GM12865 (cell line): ENCODE data around the gene YWHAE.
"Not testable (repeated sequence)": the region's sequence is repeated elsewhere in the genome, so short reads cannot be mapped to it uniquely, and the experiment has no call there.

Source experiments
- DNase-seq: peaks from one replicate; pipeline ENCODE4 v3.0.0; 2010; ENCODE audit warnings: low read depth
- H3K4me3 ChIP-seq: 2 replicates; pipeline ENCODE4 v1.5.1; 2011; ENCODE audit warnings: mild to moderate bottlenecking, low read depth, low read length, control low read depth
- TF ChIP-seq, protein P1 (sequence below): IDR thresholded peaks from 2 replicates; pipeline ENCODE4 v1.5.1; 2011; ENCODE audit warnings: low read length, control low read depth, low read depth, inconsistent platforms; ENCODE audit not compliant: insufficient read depth; ENCODE audit errors: missing control alignments

YWHAE gene

DNA sequence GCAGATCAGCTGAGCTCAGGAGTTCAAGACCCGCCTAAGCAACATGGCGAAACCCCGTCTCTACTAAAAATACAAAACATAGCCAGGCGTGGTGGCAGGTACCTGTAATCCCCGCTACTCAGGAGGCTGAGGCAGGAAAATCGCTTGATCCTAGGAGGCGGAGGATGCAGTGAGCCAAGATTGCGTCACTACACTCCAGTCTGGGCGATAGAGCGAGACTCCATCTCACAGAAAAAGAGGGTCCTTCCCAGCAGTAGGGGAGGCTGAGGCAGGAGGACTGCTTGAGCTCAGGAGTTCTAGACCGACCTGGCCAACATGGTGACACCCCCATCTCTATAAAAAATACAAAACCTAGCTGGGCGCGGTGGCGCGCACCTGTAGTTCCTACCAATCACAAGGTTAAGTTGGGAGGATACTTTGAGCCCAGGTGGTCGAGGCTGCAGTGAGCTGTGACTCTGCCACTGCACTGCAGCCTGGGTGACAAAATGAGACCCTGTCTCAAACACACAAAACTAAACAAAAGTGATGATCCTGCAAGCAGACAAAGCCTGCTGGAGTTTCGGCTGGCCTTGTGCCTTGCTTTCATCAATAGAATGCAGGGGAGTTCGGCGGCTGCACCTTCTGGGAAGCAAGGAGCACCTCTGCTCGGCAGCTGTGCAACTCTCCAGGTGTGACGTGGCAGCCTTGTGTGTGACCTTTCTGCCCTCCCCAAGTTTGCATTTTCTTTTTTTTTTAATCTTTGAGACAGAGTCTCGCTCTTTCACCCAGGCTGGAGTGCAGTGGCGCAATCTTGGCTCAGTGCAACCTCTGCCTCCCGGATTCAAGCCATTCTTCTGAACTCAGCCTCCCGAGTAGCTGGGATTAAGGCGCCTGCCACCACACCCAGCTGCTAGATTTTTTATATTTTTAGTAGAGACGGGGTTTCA lies 12.4 kb upstream of the YWHAE start:
- no peak overlapping the region for H3K4me3 ChIP-seq
- no peak for DNase-seq
- TF ChIP-seq, protein P1, sequence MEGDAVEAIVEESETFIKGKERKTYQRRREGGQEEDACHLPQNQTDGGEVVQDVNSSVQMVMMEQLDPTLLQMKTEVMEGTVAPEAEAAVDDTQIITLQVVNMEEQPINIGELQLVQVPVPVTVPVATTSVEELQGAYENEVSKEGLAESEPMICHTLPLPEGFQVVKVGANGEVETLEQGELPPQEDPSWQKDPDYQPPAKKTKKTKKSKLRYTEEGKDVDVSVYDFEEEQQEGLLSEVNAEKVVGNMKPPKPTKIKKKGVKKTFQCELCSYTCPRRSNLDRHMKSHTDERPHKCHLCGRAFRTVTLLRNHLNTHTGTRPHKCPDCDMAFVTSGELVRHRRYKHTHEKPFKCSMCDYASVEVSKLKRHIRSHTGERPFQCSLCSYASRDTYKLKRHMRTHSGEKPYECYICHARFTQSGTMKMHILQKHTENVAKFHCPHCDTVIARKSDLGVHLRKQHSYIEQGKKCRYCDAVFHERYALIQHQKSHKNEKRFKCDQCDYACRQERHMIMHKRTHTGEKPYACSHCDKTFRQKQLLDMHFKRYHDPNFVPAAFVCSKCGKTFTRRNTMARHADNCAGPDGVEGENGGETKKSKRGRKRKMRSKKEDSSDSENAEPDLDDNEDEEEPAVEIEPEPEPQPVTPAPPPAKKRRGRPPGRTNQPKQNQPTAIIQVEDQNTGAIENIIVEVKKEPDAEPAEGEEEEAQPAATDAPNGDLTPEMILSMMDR: no peak

DNA sequence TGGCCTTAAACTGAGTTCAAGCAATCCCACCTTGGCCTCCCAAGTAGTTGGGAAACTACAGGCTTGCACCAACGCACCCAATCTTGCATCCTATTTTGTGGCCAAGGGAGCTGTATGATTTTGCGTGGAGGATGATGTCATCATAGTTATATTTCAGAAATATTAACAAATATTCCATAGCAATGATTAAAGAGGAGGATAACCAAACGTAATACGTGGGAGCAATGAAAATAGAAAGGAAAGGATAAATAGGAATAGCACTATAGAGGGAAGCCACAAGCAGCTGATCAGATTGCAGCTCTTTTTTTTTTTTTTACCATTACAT lies 2.2 kb upstream of the YWHAE start:
- DNase-seq: no peak
- TF ChIP-seq, protein P1: no peak
- no peak overlapping the region for H3K4me3 ChIP-seq

DNA sequence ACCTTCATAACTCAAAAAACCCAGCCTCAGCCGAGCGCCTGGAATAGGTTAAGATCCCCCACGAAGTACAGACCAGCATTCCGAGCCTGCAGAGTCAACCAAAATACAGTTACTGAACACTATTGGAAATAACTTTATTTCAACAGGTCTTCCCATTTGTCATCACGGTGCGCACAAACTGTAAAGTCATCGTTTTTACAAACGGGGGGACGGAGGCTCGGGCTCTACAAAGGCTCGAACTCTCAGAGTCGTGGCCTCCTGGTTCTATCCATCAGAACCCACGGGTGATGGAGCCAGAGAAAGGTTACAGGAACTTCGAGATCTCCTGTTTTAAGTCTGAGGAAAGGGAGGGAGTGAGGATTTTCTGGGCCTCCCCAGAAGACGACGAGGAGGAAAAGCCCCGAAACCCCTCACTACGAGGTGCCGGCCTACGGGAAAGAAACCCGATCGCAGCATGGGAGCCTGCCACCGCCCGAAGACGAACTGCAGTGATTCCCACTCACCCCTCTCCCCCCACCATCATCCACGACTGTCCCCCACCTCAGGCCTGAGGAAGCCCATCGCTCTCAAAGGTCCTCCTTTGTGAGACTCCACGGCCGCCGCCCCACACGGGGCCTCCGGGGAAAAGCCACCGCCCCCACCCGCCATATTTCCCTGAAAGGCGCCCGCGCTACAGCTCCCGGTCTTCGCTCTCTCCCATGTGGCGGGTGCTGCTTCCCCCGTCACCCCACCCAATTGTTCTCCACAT lies 917 bp downstream of the YWHAE start:
- peak; percentile 25 for DNase-seq
- H3K4me3 ChIP-seq: peak overlapping the region; percentile 90
- TF ChIP-seq, protein P1: no peak

DNA sequence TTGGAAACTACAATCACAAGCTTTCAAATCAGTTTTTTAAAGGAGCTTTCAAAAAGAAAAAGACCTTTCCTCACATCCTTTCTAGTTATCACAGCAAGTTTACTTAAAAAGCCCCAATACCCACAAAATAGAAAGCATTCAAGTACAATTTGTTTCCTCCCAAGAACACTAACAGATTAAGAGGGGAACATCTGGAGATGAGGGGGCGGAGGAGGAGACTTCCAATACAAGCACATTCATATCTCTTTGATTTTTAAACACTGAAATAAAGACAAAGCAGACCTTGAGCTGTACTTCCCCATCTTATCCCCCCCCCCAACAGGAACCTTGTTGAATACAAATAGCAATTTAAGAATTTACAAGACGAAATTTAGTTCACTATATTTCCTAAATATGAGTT lies 2.0 kb downstream of the YWHAE start:
- no peak for DNase-seq
- peak overlapping the region; percentile 90 for H3K4me3 ChIP-seq
- TF ChIP-seq, protein P1: no peak

DNA sequence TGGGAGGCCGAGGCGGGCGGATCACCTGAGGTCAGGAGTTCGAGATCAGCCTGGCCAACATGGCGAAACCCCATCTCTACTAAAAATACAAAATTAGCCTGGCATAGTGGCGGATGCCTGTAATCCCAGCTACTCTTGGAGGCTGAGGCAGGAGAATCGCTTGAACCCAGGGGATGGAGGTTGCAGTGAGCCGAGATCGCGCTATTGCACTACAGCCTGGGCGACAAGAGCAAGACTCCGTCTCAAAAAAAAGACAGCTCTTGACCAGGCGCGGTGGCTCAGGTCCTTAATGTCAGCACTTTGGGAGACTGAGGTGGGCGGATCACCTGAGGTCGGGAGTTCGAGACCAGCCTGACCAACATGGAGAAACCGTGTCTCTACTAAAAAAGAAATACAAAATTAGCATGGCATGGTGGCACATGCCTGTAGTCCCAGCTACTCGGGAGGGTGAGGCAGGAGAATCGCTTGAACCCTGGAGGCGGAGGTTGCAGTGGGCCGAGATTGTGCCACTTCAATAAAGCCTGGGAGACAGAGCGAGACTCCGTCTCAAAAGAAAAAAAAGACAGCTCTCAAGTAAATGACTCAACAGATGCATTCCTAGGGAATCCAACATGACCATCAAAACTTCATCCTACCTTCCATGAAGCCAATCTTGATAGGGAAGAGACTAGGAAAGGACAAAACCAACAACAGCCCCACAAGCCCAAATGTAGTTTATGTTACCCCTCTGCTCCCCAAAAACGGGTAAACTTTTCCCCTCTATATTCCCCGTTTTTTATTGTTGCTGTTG lies 4.0 kb downstream of the YWHAE start:
- not testable (repeated sequence) for H3K4me3 ChIP-seq, DNase-seq

DNA sequence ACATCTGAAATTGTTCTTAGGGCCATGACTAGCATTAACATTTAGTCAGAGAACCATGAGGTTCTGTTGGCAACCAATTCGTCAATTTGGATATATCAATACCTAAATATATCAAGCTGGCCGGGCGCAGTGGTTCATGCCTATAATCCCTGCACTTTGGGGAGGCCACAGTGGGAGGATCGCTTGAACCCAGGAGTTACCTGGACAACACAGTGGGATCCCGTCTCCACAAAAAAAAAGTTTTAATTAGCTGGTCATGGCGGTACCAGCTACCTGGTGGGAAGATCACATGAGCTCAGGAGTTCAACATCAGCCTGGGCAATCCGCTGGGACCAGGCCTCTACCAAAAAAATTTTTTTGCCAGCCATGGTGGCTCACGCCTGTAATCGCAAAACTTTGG lies 8.4 kb downstream of the YWHAE start:
- H3K4me3 ChIP-seq: no peak overlapping the region
- DNase-seq: no peak
- TF ChIP-seq, protein P1: no peak
